ENCODE data around the gene TRIP10. TPM values are rescaled to one million over a fixed set of nuclear protein-coding genes. Genes with fewer than 3 reads are reported as not detected.
A peak's percentile ranks its signal among the peaks of the same experiment; 100 is the strongest.

The TRIP10 gene
- total and polyA plus RNA-seq, 2 of the 13 experiments (the other 11 are each of a cell fraction or from before 2014, with no cell fraction given), result 32.5 to 33.2 TPM

GRCh38 chr19:6719540-6719861 lies 20.0 kb upstream of the TRIP10 start (continued):
- TF ChIP-seq ZNF687 (CRISPR knock-in tag; IDR thresholded peaks at IDR 0.05) (peak; percentile 65; the same call in 1 of the 2 replicates), ZNF883 (CRISPR knock-in tag; IDR thresholded peaks at IDR 0.05; ENCODE audit: not compliant biosample characterization) (no peak), NFE2 (CRISPR knock-in tag; IDR thresholded peaks at IDR 0.05) (no peak), ERF (CRISPR knock-in tag; IDR thresholded peaks at IDR 0.05) (no peak), ZNF709 (CRISPR knock-in tag; IDR thresholded peaks at IDR 0.05) (no peak), ETS1 (CRISPR knock-in tag; IDR thresholded peaks at IDR 0.05) (no peak), POLR2G (IDR thresholded peaks at IDR 0.05; ENCODE audit: low read depth, low read length) (peak; percentile 70), AKAP8 (CRISPR knock-in tag; IDR thresholded peaks at IDR 0.05) (no peak; the same call in 1 of the 2 replicates), MXD4 (CRISPR knock-in tag; IDR thresholded peaks at IDR 0.05) (no peak), ZNF276 (CRISPR knock-in tag; IDR thresholded peaks at IDR 0.05; ENCODE audit: low read depth) (no peak), TFE3 (CRISPR knock-in tag; IDR thresholded peaks at IDR 0.05) (no peak), ZNF672 (CRISPR knock-in tag; IDR thresholded peaks at IDR 0.05) (no peak), NFKBIZ (CRISPR knock-in tag; IDR thresholded peaks at IDR 0.05) (no peak), ZBTB21 (CRISPR knock-in tag; IDR thresholded peaks at IDR 0.05) (no peak), ZNF274 (CRISPR knock-in tag; IDR thresholded peaks at IDR 0.05) (no peak), KDM5B (CRISPR knock-in tag; IDR thresholded peaks at IDR 0.05; ENCODE audit: borderline replicate concordance) (peak; percentile 16; the same call in 1 of the 2 replicates), ZKSCAN5 (CRISPR knock-in tag; IDR thresholded peaks at IDR 0.05) (no peak), GTF3A (CRISPR knock-in tag; conservative IDR thresholded peaks at IDR 0.05) (no peak), ZNF746 (CRISPR knock-in tag; IDR thresholded peaks at IDR 0.05) (no peak), GZF1 (CRISPR knock-in tag; IDR thresholded peaks at IDR 0.05) (peak; percentile 18; the same call in 1 of the 2 replicates), TCF7 (IDR thresholded peaks at IDR 0.05; ENCODE audit: low read depth) (no peak), KLF12 (CRISPR knock-in tag; IDR thresholded peaks at IDR 0.05; ENCODE audit: borderline replicate concordance) (no peak), NONO (IDR thresholded peaks at IDR 0.05) (no peak), NONO (CRISPR knock-in tag; conservative IDR thresholded peaks at IDR 0.05) (no peak), ZNF264 (CRISPR knock-in tag; IDR thresholded peaks at IDR 0.05) (no peak), KDM5A (IDR thresholded peaks at IDR 0.05; ENCODE audit: borderline replicate concordance, low read length) (no peak)

Measured in HepG2 (cell line).